NCI-H187 treated with DMSO at 0.1 percent for 48 hours (cell line): ENCODE data around the gene AGAP5.
A peak's percentile ranks its signal among the peaks of the same experiment; 100 is the strongest.

Source experiments
- DNase-seq: peaks from one replicate; lab custom pipeline; 2025; lab: John Stamatoyannopoulos, UW

The AGAP5 gene

GRCh38 chr10:73625884-73626752, 71.8 kb downstream of the AGAP5 start:
- DNase-seq, result peak; percentile 59

GRCh38 chr10:73625004-73625883, 72.7 kb downstream of the AGAP5 start:
- DNase-seq, result no peak
